GM18505 (cell line): ENCODE measurements around the gene NHLRC4.

ENCODE experiments used
- ATAC-seq: cut with Tn5 transposase; IDR thresholded peaks from one replicate; pipeline ENCODE4 v1.9.1; 2021; ENCODE audit not compliant: unreplicated experiment
- POLR2A ChIP-seq: IDR thresholded peaks from 4 replicates; pipeline ENCODE4 v1.6.1; 2011; ENCODE audit warnings: borderline replicate concordance; ENCODE audit not compliant: insufficient read depth, insufficient read length; ENCODE audit errors: extremely low read depth

NHLRC4 gene

DNA sequence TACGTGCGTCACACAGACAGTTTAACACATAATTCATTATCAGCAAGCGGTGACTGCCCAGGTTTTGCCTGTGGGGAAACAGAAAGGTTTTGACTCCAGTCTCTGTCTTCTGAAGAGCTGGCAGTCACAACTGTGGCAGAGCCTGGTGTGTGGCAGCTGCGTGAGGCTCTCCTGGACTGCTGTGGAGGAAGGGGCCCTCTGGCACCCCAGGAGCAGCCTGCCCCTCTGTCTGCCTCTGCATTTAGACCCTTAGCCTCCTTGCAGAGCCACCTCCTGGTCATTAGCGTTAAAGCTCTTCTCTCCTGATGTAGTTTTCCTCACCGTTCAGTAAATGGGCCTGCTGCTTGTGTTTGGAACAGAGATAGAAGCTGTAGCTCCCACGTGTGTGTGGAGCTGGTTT, 34.0 kb downstream of the NHLRC4 start:
- TF ChIP-seq POLR2A = no peak
- ATAC-seq = no peak

DNA sequence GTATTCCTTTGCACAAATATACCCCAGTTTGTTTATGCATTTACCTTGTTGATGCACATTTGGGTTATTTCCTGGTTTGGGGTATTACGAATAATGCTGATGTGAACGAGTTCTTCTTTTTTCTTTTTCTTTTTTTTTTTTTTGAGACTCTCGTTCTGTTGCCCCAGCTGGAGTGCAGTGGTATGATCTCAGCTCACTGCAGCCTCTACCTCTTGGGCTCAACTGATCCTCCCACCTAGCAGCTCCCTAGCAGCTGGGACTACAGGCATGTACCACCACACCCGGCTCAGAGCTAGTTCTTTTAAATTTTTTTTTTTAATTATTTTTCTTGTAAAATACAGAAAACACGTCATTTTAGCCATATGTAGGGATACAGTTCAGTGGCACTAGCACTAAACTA, 37.1 kb downstream of the NHLRC4 start:
- ATAC-seq = no peak
- TF ChIP-seq POLR2A = no peak

DNA sequence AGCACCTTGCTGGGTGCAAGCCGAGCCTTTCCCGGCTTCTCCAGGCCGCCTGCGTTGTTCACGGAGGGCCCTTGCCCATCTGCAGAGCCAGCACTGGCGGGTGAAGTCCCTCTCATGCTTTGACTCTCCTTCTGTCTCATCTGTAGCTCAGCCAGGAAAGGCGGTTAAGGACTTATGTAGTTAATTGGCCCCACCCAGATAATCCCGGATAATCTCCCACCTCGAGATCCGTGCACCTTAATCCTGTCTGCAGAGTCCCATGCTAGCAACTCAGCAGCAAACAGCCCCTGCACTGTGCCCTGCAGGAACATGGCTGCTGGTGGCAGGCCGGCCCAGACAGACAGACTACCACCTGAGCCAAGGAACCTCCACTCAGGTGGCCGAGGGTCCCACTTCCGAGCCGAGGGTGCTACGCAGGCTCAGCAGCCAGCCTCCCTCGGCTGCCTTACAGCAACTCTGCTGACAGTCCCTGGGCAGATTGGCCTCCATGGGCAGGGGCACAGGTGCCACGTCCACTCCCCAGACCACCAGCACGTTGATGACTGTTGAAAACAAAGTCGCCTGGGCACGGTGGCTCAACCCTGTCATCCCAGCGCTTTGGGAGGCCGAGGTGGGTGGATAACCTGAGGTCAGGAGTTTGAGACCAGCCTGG, 40.0 kb downstream of the NHLRC4 start:
- no peak for ATAC-seq
- TF ChIP-seq POLR2A = no peak

DNA sequence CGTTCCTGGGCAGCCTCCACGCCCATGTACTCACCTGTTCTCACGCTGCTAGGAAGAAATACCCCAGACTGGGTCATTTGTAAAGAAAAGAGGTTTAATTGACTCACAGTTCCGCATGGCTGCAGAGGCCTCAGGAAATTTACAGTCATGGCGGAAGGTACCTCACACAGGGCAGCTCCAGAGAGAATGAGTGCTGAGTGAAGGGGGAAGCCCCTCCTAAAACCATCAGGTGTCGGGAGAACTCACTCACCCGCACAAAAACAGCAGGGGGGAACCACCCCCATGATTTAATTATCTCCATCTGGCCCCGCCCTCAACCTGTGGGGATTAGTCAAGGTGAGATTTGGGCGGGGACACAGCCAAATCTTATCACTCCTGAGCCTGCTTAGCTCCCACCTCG, 41.2 kb downstream of the NHLRC4 start:
- ATAC-seq = no peak
- no peak for TF ChIP-seq POLR2A

DNA sequence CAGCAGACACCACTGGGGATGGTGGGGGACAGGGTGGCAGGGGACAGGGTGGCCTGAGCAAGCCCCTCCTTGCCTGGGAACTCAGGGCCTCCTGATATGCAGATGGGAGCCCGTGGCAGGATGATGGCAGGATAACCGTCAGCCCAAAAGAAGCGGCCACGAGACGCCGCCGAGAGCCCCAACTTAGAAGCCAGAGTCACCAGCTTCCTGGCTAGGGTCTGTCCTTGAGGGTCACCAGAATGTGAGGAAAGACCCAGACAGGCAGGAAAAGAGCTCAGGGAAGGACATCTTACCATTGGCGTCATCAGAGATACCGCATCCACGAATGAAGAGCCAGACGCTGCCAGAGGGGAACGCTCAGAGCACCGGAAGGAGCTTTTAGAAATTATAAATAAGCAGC, 42.5 kb downstream of the NHLRC4 start:
- ATAC-seq = no peak
- no peak for TF ChIP-seq POLR2A

DNA sequence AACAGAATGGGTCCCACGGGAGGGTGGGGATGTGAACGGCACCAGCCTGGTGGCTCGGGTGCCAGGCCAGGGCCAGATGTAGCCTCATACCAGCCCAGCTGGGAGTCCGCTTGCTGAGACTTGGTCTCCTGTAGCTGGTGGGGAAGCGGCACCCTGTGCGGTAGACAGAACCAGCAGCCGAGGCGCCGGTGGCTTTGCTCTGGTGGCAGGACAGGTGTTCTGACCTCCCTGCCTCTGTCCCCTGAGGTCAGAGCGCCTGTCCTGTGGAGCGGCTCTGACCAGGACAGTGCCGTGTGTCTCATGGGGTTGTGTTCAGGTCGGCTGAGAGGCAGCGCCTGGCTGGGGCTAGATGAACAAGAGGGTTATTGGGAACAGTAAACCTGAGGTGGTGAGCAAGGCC, 43.2 kb downstream of the NHLRC4 start:
- ATAC-seq = no peak
- TF ChIP-seq POLR2A = no peak

DNA sequence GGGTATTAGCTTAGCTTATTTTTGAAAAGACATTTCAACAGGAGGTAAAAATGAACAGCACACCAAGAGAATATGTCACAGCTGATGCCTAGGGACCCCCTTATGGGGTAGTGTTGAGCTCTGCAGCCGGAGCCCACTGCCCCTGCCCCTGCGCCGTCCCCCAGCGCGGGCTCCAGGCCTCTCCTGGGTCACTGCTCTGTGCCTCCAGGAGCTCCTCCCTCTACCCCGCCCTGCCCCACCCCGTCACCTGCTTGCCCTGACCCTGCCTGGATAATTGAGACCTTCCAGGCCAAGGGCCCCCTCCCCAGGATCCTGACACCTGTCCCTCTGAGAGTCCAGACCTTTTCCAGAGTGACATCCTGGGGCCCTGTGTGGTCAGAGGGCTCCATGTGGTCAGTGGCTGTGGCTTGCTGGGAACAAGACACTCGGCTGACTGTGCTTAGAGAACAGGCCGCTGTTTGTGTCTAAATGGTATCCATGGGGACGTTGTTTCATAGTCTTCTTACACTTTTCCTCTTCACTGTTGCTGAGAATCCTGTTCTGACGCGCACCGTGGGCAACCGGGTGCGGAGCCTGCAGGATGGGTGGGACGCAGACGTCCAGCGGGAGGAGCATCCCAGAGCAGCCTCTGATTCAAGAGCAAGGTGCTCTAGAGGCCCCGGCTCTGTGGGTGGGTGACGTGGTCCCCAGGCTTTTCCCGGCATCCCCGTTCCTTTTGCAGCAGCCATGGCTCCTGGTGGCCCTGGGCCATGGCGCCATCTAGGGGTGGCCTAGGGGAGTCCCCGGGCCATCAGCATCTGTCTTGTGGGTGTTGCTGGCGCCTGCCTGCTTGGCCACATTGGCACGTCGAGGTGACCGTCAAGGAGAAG, 43.9 kb downstream of the NHLRC4 start:
- no peak for ATAC-seq
- TF ChIP-seq POLR2A = no peak

DNA sequence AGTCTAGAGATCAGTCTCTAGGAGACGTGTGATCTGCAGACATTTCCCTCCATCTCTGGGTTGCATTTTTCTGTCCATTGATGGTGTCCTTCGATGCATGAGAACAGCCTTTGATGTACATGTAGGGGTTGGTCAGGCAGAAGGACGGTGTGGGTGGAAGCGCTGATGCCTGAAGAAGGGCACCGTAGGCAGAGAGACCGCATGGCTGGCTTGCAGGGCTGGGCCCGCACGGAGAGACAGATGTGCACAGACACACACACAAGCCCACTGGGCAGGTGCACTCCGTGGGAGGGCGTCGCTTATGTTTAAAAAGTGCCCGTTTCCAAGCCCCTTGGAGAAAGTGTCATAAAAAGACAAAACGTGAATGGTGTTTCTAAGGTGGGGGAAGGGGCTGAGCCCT, 48.3 kb downstream of the NHLRC4 start:
- no peak for TF ChIP-seq POLR2A
- ATAC-seq = no peak

DNA sequence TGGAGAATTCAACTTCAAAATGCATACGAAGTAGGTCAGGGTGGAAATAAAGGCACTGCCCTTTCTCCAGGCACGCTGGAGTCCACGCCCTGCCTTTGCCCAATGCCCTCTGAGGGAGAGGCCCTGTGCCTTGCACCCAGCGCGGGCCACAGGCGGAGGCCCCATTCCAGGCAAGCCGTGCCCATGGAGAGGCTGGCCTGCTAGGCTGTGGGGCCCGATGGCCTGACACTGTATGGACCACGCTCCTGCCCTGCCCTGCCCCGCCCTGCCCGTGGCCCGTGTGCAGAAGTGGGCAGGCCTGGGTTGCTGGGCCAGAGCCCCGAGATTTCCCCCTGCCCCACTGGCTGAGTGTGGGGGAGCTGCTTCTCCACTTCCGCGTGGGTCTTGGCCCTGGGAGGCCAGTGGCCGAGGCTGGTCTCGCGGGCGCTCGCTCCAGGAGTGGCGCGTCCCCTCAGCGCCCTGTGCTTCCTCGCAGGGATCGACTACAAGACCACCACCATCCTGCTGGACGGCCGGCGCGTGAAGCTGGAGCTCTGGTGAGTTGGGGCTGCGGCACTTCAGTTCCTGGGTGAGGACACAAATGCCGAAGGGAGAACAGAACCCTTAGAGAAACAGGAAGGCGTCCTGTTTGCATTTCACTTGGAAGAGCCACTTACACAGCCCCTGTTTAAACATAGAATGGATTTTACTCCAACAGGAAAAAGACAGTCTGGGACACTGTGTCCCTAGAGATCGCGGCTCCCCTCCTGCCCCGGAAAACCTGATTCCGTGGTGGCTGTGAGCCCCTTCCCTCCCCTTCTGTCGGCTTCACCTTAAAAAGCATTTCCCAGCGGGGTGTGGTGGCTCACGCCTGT, 50.2 kb downstream of the NHLRC4 start:
- TF ChIP-seq POLR2A = no peak
- no peak for ATAC-seq

DNA sequence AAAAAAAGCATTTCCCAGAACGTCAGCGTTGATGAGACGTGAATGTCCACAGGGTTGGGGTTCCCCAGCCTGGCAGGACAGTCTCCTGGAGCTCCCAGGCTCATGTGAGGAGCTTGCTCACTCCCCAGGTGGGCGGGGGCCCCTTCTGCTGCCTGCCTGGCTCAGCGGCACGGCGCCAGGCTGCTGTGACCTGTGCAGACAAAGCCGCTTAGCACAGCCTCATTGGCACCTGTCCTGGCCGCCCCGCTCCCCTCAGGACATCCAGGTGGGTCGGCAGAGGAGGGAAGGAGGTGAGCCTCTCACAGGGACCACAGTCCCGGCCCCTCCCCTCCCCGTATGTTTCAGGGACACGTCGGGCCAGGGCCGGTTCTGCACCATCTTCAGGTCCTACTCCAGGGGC, 51.0 kb downstream of the NHLRC4 start:
- no peak for TF ChIP-seq POLR2A
- ATAC-seq = no peak
